GM18868 (cell line): ENCODE measurements around the gene MRTFB.

Experiments
- ATAC-seq: cut with Tn5 transposase; IDR thresholded peaks from one replicate; pipeline ENCODE4 v1.9.1; 2021; ENCODE audit warnings: mild to moderate bottlenecking, moderate library complexity; ENCODE audit not compliant: unreplicated experiment

Gene MRTFB

GRCh38 chr16:14225457-14225856, 154.3 kb downstream of the MRTFB start:
- no peak for ATAC-seq

GRCh38 chr16:14232106-14232864, 161.2 kb downstream of the MRTFB start:
- ATAC-seq = no peak

DNA sequence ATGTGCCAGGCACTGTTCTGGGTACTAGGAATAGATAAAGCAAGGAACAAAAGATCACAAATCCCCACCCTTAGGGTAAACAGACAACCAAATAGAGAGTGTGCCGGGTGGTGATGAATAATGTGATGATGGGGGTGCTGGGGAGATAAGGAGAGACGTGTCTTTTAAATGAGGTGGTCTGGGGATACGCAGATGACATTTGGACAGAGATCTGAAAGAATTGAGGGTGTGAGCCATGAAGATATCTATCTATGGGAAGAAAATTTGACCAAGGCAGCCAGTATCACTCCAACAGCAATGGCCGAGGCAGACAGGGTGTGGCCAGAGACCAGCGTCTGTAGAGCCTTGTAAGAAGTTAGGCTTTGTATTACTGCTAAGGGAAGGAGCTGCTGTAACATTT, 165.3 kb downstream of the MRTFB start:
- no peak for ATAC-seq

GRCh38 chr16:14238756-14239155, 167.6 kb downstream of the MRTFB start:
- ATAC-seq = no peak

DNA sequence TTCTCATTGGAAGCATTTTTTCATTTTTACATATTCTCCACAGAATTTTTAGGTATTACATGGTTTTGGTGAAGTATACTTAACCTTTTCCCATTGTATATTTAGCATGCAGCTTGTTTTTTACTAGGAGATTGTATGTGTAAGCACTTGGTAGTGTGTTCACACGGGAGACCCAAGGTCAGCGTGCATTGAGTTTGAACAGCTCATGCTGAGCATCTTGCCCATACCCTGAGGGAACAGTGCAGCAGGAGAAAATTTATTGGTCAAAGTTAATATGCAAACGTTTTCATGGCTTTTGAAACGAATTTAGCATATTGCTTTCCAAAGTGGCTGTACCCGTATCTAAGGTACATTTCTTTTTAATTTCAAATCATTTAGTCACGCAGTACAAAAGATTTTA, 168.7 kb downstream of the MRTFB start:
- no peak for ATAC-seq

DNA sequence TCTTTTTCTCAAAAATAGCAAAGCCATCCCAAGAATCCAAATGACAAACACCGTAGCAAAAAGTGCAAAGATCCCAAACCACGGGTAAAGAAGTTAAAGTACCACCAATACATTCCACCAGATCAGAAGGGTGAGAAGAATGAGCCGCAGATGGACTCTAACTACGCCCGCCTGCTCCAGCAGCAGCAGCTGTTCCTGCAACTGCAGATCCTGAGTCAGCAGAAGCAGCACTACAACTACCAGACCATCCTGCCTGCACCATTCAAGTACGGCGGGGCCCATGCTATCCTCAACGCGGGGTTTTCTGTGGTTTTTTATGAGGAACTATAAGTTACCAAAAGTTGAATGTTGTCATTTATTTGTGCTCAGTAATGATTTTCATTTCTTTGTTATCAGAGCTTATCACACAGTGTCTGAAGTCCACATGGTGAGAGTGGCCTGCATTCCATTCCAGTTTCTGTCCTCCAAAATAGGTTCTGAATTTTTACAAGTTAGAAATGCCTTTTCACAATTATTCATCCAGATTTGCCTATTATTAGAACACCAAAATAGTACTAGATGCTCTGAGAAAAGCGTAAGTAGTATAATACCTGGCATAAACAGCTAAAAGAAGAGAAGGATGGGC, 169.2 kb downstream of the MRTFB start:
- ATAC-seq = no peak

GRCh38 chr16:14240964-14241363, 169.8 kb downstream of the MRTFB start:
- ATAC-seq = no peak

DNA sequence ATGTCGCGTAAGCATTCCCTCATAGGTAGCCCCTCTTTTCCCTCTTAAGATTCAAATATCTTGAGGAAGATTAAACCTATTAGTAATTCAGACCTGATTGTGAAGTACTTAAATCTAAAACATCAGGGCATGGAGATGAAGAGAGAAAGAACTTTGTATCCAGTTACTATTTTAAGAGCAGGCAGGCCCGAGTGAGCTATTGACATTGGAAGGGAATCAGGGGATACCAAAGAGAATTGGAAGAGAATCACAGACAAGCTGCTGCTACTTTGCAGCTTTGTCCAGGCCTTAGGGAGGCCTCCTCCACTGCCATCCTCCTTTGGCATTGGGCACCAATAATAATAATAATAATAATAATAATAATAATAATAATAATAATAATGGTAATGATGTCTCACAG, 170.5 kb downstream of the MRTFB start:
- no peak for ATAC-seq

GRCh38 chr16:14242769-14243168, 171.7 kb downstream of the MRTFB start:
- ATAC-seq = no peak

DNA sequence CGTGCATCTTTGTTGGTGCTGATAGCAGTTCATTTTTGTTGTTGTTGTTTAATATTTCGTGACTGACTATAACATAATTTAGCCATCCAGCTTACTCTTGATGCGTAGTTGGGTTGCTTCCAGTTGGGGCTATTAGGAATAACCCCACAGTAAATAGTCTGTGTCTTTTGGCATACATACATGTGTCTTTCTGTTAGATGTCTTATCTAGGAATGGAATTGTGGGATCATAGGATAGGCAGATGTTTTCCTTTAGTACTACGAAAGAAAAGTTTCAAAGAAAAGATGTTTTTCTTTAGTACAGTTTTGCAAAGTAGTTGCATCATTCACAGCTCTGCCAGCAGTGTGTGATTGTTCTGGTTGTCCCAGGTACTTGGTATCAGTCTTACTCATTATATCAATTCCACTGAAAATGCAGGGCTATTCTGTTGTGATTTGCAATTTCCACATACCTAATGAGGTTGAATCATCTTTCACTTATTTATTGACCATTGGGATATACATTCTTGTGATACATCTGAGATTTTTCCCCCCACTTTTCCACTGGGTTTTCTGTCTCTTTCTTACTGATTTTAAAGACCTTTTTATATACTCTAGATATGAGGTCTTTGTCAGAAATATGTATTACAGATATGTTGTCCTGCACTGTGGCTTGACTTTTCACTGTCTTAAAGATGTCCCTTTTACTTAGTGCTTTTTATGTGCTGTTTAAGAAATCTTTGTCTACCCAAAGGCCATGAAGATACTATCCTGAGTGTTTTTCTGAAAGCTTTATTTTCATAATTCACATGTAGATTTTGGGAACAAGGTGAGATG, 173.3 kb downstream of the MRTFB start:
- ATAC-seq = no peak

- no peak for ATAC-seq
These were observed 177.7 kb downstream of the MRTFB start for GRCh38 chr16:14248791-14249190.

DNA sequence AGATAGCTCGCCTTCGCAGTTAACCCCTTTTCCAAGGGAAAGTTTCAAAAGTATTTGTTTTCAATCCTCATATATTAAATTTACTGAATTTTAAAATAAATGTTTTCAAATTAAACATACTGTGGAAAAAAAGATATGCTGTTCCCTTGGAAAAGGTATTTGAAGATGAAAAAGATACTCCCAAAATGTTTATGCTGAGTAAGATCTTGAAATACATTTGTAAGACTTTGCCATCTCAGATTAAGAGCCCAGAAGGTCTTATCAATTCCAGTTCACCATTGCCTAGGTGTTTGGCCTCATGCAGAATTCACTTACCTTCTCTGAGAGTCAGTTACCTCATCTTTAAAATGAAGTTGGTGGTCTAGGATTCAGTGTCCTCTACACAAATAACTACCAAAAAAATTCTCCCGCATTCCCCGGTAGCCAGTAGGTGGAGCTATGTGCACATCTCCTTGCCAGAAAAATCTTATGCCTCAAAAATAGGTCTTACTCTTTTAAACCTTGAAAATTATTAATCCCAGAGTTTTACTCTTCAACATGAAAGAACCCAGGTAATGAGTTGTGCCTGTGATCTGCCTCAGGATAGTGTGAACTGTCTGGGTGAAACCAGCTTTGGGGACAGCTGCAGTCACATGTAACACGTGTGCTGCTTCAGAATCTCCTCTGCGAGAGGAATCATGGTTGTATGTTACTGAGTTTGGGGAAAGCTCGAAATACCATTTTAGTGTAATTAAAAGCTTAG, 178.3 kb downstream of the MRTFB start:
- no peak for ATAC-seq

DNA sequence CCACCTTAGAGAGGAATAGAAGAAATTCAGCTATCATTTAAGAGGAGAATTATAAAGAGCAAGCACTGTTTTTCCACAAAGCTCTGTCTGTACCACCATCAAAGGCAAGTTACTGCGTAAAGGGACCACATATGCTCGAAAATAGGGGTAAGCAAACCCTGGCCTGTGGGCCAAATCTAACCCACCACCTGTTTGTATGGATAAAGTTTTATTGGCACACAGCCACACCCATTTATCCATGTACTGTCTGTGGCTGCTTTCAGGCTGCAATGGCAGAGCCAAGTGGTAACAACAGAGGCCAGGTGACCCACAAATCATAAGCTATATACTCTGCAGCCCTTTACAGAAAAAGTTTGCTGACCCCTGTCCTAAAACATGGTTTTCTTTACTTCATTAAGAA, 180.3 kb downstream of the MRTFB start:
- ATAC-seq = no peak

DNA sequence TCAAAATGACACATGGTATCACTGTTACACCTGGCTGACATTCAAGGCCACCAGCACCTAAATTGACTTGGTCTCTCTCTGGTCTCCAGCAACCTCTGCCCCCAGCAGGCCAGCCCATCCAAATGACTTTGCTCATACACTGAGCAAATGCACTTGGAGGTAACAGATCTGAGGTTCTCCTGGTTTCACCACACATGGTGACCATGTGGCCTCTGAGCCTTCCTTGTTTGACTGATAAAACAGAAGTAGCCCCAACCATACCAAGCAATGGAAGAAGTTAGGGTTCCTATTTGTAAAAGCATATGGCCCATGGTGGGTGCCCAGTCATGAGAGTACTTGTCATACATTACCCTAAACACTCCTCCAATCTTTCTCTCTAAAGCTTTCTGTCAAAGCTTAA, 181.7 kb downstream of the MRTFB start:
- no peak for ATAC-seq

DNA sequence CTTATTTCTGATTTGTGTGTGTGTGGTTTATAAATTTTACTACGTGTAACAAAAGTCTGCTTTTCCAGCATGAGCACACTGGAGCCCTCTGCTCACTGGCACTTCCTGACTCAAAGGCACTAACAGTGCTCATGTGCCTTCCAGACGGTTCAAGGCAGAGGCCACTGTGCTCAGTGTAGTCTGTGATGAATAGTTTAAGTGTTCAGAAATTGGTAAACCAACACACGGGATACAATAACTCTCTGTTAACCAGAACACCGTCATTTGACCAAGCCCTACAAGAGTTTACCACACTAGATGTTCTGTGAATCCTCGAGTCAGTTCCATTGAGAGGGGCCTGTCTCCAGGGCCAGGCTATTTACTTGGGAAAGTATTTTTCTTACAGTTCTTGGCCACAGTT, 191.9 kb downstream of the MRTFB start:
- no peak for ATAC-seq

GRCh38 chr16:14263769-14264168, 192.7 kb downstream of the MRTFB start:
- no peak for ATAC-seq

DNA sequence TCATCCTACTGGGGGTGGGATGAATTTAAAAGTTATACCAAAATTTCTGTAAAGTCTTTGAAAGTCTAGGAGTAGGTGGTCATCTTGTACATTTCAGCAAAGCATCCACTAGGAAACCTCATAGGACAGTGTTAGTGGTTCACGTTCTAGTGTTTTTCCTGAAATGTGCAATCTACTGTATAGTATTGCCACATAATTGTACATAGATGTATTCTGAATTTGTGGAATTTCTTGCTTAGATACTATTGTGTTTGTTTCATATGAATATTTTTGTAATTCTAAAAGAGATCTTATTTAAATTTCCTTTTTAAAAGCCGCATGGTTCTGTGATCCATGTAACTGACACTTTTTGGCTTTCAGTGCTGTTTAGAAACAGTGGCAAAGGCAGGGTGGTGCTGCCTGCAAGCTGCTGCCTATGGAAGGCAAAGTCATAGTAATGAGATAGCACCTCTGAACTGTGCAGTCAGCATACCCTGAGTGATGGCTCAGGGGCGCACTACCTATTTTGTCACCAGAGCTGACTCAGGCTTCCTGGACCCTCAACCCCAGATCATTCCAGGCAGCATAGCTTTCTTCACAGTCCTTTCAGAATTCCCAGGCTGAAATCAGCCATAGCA, 193.3 kb downstream of the MRTFB start:
- no peak for ATAC-seq

- no peak for ATAC-seq
These were observed 197.0 kb downstream of the MRTFB start for GRCh38 chr16:14268073-14268472.

GRCh38 chr16:14275934-14276333, 204.8 kb downstream of the MRTFB start:
- no peak for ATAC-seq

DNA sequence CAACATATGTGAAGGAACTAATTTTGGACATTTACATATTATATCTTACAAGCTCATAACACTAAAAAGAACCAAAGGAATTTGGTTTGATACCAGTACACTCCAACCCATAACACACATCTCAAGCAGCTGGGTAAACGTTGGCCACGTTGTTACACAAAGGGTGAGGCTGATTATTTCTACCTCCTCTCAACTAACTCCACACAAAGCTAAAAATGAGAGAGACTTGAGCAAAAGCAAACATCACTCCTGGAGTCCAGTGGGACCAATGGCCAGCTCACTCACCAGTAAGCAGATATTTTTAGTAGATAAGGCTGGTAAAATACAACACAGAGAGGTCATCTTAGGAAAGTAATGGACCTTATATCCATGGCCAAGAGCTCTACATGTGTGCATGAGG, 207.6 kb downstream of the MRTFB start:
- no peak for ATAC-seq

DNA sequence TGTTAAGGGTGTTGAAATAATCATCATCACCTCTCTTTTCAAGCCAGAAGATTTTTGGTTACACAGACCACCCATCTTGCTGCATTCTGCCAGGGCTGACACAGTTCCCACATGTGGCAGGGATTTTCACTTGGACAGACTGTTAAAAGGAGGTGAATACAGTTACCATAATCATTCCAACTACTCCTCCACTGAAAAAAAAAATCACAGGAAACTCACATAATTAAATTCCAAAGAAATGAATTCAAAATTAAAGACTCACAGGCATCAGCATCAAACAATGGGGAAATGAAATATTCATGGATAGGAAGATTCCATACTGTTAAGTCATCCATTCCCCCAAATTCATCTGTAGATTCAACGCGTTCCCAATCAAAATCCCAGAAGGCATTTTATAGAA, 209.4 kb downstream of the MRTFB start:
- ATAC-seq = no peak
